Activated CD4-positive, alpha-beta T cell treated with anti-CD3 and anti-CD28 coated beads, Interleukin-2, Interleukin-4, amounts not matched to agents 100 ng/mL and 50 ng/mL, durations not matched to agents 16 hours and 8 hours (primary cell): ENCODE data around the gene TAPBP.

Experiments used
- DNase-seq: peaks from one replicate; pipeline ENCODE4 v3.0.0-alpha.2; 2020; ENCODE audit warnings: low spot score

TAPBP gene

DNA sequence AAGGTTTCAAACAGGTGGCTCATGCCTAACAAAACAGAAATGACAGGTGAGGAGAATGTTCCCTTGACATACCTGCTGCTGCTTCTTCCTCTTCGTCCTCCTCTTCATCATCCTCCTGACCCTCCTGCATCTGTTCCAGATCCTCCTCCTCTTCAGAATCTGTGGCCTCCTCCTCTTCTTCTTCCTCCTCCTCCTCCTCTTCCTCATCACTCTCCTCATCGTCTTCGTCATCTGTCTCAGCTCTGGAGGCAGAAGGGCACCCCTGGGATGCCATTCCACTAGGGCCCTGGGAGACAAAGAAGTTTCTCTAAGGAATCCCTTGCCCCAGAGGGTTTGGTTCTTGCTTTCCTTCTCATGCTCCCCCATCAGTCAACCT is 6.0 kb upstream of the TAPBP start:
- DNase-seq: no peak

DNA sequence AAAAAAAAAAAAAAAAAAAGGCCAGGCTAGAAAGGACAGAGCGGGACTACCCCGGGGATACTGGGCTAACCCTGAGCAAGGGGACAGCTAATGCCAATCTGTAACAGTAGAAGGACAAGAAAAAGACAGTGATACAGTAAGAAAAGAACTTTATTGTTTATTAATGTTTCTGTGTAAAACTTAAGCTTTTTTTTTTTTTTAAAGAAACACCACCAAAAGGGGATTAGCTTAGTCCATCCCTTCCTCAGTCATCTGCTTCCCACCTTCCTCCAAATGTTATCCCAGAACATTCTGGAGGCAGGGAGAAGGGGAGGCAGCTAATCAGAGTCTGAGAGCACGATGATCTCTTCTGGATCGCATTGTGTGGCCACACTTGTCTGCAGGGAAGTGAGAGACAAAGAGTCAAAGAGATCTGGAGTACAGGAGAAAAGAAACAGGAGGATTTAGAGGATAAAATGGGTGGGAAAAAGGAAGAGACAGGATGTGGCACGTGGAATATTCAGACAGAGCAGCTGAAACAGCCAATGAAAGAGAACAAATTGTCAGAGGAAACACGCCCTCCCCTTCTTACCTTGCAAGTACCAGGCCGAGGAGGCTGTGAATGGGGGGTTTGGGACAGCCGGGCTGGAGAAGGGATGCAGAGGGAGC is 4.7 kb upstream of the TAPBP start:
- no peak for DNase-seq

DNA sequence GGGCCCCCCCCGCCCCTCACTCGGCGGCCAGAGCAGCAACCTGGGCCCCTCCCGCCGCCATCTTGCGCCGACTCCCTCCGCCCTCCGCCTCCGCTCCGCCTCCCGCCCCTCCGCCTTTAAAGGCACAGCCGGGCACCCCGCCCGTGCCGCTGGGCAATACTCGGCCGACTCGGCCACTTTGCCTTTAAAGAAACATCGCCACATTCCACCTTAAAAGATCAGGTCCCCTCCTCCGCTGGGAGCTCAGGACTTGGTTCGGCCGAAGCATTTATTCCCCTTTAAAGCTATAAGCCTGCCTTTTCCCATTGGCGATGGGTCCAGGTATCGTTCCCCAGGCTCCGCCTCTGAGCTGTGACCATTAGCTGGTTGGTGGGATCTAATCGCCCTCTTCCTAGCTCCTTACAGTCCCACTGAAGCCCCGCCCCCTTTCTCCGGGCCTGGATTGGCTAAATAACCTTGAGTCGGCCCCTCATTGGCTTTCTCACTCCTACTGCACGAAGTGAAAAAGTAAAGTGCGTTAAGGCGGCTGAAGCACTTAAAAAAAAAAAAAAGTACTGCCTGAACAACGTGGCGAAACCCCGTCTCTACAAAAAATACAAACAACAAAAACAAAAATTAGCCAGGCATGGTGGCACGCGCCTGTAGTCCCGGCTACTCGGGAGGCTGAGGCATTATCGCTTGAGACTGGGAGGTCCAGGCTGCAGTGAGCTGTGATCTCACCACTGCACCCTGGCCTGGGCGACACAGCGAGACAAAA is 4.0 kb upstream of the TAPBP start, which contains the start of gene ZBTB22:
TSS of gene ZBTB22 (minus strand) at position 76 of the 757 bp plus-strand sequence. CDS start 828 bp downstream, outside the sequence.
- DNase-seq: peak; percentile 96

DNA sequence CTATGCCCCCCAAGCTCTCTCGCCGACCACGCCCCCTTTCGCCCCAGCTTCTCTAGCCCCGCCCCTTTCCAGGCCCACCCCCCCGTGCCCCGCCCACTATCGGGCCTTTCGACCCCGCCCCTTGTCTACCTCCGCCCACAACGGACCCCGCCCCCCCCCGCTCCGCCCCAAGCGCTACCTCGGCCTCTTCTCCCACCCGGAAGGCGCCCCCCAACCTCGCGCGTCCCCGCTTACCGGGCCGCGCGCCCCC is 3.5 kb upstream of the TAPBP start:
- no peak for DNase-seq

DNA sequence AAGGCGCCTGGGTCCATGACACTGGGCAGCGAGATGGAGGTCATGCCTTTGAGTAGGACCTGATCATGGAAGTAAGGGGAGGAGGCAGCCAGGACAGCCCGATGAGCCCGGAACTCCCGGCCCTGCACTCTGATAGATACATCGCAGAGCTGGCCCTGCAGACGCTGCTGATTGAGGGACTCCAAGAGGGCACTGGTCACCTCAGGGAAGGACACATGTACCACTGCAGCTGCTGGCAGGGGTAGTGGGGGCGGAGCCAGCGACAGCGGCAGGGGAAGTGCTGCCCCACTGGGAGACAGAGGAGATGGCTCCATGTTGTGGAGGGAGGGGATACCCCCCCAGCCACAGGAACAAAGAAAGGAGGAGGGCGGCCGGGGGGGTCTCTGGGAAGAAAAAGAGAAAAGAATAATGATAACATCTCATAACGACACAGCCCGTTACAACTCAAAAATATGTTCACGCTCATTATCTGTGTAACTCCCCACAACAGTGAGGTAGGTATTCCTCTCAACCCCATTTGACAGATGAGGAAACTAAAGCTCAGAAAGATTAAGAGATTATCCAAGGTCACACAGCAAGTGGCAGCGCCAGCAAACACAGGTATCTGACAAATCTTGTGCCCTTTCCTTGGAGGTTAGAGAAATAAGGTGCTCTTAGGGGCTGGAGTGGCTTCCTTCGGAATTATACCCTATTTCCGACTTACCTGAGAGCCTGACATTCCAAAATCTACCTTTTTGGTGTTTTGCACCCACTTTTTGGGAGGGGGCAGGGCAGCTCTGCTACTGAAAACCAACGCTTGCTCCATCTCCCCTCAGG is 2.9 kb upstream of the TAPBP start:
- DNase-seq: no peak

DNA sequence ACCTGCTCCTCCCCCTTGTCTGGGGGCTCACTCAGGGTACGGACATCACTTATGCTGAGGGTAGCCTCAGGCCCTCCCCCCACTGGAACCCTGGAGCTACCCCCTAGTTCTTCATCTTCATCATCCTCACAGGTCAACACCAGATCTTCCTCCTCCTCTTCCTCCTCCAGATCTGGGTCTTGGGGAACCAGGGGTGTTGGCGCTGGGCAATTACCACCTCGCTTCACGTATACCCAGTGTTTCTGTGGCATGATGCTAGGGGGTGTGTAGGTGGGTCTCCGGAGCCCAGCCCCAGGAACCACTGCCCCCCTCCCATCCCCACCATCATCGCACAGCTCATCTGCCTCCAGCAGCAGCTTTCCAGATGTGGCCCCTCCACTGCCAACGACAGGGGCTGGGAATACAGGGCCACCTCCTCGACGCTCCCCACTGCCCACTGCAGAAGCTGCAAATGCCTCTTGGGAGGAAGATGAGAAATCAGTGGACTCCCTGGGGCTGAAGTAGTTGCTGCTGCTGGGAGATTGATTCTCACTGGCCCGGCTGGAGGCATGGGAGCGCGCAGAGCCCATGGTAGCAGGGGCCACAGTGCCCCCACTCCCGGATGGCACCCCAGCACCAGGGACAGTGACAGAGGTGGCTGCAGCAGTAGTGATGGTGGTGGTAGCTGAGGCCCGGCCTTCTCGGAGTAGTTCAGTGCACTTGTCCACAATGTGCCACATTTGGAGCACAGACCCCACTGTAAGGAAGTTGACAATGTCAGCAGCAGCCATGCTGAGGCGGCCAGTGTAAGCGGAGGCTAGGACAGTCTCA is 2.1 kb upstream of the TAPBP start:
- no peak for DNase-seq

DNA sequence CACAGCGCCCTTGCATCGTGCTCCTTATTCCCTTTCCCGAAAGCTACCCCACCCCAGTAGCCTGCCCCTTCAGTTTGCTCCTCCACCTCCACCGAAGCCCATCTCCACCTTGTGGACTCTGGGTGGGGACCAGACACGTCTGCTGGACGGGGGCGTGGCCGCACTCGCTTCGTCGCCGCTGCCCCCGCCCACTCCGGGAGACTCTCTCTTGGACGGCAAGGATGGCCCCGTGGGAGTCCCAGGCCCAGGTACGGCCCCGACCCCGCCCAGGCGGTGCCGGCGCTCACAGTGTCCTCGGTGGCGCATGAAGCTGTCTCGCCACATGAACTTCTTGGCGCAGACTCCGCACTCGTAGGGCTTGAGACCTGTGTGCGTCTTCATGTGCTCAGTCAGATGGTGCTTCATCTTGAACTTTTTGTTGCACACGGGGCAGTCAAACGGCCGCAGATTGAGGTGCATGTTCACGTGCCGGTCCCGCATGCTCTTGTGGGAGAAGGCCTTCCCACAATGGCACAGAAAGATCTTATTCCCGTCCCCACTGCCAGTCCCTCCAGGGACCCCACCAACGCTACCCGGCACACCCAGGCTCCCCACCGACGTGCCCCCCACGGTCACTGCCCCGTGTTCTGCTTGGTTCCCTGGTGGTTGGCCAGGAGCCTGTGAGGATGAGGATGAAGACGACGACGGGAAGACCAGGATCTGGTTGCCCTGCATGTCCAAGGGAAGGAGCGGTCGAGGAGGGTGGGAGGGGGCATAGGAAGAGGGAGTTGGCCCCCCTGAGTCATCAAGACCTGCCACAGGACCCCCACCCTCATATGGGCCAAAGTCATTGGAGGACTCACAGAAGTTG is 1.3 kb upstream of the TAPBP start:
- DNase-seq: no peak

DNA sequence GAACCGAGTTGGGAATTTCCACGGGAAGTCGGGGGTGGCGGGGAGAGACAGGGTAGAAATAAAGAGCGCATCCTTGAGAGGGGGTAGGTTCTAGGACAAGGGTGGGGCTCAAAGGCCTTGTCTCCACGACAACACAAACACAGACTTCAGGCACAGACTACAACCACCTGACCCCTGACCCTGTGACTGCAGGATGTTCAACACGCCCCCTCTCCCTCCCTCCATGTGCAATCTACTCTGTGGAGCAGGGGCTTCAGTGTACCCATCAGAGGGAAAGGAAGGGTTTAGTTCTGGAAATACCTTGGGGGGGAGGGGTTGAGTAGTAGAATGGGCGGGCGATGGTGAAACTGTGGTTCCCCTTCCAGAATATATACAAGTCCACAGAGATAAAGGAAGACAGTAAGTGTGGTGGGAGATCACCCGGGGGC is 651 bp upstream of the TAPBP start:
- peak; percentile 57 for DNase-seq

DNA sequence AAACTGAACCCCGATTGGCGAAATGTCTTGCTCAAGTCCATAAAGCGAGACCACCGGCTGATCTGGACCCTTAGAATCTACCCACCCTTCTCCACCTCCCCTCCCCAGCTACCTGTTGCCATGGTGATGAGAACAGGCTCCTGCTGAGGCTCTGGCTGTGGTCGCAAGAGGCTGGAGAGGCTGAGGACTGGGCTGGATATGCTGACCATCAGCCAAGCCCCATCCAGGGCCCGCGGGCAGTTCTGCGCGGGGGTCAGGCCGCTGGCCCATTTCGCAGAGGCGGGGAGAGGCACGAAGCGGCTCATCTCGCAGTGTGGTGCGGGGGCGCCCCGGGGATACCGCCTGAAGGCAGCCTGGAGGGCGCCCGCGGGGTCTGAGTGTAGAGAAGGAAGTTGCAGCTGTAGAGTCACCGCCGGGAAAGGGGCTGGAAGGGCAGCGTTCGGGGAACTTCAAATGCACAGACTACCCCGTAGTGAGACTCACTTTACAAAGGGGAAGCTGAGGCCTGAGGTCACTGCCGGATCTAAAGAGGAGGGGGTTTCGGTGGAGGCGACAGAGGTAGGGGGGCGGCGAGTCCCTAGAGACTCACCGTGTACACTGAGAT is 671 bp downstream of the TAPBP start:
- peak; percentile 28 for DNase-seq

DNA sequence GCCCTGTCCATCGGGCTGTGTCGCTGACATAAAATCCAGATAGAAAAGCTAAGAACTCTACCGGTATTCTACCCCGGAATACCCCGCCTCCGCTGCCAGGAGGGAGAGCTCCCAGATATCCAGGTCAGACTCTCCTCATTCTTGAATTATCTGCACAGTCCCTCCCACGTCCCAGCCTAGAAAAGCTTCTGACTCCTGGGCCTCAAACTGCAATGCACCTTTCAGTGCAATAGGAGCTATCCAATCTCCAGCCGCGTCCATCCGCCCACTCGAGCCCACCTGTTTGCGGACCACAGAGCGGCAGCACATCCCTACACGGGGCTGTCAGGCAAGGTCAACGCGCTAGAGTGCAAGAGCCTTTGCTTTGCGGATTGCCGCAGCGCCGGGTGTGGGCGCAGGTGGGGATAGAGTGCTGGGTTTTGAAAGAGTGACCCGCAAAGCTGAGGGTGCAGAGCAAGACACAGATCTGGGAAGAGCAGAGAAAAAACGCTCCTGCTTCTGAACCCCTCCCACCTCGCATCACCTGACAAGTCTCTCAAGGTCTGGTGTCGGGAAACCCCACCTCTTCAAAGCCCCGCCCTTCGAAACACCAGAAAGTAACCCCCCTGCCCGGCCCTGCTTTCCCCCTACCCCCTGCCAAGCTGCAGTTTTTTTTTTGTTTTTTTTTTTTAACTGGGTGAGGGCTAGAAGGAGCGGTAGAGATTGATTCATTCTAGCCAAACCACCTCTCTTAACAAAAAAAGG is 1.3 kb downstream of the TAPBP start:
- DNase-seq: peak; percentile 81

DNA sequence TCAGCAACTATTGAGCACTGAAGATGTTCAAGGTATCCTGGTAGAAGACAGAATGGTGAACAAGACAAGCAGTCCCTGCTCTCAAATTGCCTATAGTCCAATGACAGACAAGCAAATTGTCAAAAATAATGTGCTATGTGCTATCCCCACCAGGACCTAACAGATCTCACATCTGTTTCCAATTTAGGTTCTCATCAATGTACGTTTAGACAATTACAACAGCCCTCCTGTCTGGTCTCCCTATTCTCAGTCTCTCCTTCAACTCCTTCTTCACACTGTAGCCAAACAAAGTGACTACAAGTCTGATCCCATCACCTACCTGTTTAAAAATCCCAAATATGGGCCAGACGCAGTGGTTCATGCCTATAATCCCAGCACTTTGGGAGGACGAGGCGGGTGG is 7.5 kb downstream of the TAPBP start:
- no peak for DNase-seq

DNA sequence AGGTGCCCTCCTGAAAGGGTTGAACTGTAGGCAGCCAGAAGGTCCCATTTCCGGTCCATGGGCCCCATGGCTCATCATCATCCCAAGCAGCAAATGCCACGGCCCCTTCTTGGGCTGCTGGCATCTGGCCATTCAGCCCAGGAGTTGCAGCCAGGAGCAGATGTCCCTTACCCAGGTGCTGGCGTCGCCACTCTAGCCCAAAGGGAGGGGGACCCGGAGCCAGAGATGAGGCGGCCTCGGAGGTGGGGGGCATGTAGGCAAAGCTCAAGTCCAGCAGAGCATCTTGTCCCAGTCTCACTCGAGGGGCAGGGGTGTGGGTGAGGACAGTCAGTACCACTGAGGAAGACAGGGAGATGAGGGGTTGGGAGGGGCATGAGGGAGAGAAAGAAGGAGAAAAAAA is 8.8 kb downstream of the TAPBP start:
- DNase-seq: no peak

DNA sequence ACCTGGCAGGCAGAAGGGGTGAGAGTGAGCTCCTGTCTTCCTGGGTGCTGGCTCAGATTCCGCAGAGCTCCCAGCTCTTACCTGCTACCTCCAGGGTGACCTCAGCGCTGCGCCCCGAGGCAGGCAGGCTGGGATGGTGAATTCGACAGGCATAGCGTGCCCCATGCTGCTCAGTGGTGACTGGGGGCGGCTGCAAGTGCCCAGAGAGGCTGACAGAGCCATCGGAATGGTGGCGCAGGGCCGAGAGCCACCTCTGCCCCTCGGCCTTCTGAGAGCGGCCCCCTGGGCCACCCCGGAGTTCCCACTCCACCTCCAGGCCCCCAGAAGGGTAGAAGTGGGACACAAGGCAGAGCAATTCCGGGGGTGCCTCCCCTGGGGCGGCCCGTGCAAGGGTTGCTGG is 9.7 kb downstream of the TAPBP start:
- DNase-seq: no peak

DNA sequence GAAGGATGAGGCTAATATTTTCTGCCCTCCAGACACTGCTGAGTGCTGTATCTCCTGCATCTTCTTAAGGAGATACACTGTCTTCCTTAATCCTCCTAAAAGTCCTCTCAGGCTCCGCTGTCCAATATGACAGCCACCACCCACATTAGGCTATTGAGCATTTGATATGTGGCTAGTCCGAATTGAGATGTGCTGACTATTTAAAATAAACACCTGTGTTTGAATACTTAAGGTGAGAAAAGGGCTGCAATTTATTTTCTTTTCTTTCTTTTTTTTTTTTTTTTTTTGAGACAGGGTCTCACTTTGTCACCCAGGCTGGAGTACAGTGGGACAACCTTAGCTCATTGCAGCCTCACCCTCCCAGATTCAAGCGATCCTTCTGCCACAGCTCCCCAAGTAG is 12.0 kb downstream of the TAPBP start:
- DNase-seq: no peak

DNA sequence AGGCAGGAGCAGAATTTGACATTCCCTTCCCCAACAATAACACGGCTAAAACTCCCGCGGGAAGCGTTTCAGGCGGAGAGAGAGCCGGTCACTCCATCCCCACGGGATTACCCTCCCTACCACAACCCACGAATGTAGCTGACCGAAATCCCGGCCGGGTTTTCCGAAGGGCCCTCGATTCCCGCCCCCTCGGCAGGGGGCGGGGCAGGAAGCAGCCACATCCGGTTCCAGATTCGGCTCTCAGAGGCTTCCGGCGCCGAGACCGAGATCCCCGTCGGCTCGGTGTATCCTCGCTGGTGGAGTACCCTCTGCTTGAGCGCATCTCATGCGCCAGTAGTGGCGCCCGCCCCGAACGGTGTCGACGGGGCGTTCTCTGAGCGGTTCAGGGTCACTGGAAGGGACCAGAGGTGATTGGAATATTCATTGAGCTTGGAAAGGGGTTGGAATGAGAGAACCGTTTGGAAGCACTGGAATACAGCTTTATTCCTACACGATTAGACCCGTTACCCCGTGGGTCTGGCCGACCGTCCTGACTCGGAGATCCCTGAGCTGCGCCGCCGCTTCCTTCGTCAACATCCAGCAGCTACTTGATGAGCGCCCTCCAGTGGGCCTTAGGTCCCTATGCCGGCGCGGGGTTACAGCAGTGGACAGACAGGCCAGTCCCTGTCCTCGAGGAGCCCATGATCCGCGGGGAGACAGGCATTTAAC is 14.5 kb downstream of the TAPBP start:
- DNase-seq: peak; percentile 94

DNA sequence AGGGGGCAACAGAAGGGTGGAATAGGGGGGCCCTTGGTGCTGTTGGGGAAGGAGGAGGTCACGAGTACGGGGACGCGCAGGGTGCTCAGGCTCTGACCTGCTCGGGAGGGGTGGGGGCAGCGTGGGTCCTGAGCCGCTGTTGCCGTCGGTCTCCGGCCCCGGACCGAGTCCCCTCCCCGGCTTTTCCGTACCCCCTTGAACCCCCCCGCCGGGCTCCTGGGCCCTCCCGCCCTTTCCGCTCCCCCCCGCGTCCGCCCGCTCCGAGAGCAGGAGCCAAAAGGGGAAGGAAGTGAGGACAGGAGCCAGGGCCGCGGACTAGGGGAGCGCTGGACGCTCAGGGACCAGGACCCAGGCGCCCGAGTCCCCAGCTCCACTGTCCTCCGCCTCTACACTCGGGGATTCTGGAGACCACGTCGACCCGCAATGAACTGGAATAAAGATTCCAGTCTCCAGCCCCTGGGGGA is 15.1 kb downstream of the TAPBP start, which contains the start of gene RGL2:
TSS of gene RGL2 (minus strand) at position 170 of the 464 bp plus-strand sequence. CDS start 332 bp downstream, outside the sequence.
- DNase-seq: no peak

DNA sequence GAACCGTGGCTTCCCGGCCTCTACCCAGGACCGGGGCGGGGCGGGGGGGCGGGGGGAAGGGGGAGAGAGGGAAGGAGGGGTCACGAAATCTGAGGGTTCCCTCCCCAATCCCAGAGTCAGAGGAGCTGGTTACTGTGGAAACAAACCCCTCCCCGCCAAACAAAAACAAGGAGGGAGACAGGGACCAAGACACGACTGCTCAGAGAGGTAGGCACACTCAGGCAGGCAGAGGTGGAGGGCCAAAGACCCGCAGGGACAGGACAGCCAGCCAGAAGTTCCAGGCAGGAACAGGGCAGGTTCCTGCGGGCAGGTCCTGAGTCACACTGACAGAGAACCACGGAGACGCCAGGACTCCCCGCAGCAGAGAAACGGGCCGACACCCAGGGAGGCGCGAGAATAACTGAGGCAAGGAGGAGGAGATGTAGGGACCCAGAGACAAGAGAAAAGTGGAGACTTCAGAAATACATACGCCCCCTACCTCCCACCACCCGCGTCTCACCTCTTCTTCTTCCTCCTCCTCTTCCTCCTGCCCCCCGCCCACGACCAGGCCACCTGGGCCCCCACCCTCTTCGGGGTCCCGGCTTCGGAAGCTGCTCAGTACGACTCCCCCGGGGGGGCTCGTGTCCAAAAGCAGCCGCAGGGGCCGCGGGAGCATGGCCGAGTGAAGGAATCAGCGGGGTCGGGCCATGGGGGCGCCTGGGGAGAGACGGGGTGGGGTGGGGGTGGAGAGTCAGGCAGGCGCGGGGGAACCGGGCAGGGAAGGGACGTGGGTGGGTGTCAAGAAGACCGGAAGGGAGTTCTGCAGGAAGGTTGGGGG is 15.7 kb downstream of the TAPBP start:
- DNase-seq: peak; percentile 65

DNA sequence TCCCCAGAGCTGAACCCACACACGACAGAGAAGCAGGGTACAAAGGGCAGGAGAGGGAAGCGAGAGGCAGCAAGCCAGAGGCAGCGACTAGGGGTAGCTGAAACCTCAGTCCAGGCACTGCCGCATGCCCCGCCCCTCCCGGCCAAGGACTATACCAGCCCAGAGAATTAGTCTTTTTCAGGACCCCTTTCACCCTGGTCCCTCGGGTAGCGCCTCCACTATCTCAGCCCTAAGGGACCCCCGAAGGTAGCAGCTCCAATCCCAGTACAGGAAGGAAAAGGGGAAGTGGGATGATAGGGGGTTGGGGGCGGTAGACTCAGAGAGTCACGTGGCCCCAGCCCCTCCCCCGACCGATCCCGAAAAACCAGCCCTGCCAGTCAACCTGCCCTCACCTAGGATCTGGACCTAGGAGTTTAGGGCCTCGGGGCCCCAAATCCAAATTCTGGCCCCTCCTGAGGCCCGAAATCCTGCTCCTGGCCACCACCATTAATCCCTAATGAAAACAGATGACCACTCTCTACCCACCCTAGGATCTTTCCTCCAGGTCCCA is 16.4 kb downstream of the TAPBP start:
- no peak for DNase-seq
